ENCODE data around the gene PSMC5. TPM values are rescaled to one million over a fixed set of nuclear protein-coding genes. Genes with fewer than 3 reads are reported as not detected.
"Not testable (repeated sequence)": the region's sequence is repeated elsewhere in the genome, so short reads cannot be mapped to it uniquely, and the experiment has no call there.

Gene PSMC5
- polyA plus RNA-seq, 5 donors = 130 to 146 (median 142) TPM

- no peak for DNase-seq
Measured at GRCh38 chr17:63837480-63837879, 10.2 kb downstream of the PSMC5 start.

- no peak for DNase-seq
Measured at GRCh38 chr17:63837962-63838600, 10.8 kb downstream of the PSMC5 start.

GRCh38 chr17:63838631-63839171, 11.5 kb downstream of the PSMC5 start:
- DNase-seq = peak; percentile 81 to 87

GRCh38 chr17:63840591-63841349, 13.5 kb downstream of the PSMC5 start:
- DNase-seq = no peak

GRCh38 chr17:63841350-63842172, 14.3 kb downstream of the PSMC5 start:
- peak; percentile 70 to 77 for DNase-seq

GRCh38 chr17:63842173-63842539, 14.9 kb downstream of the PSMC5 start:
- DNase-seq = peak in 1 of 2 donors; percentile 52

GRCh38 chr17:63842540-63843386, 15.5 kb downstream of the PSMC5 start, which contains the start of gene SMARCD2:
Gene SMARCD2, minus strand, starts transcription at chr17:63842685. Its CDS starts 11 bp downstream, at chr17:63842674.
- peak; percentile 98 to 99 for DNase-seq

- peak; percentile 86 to 90 for DNase-seq
Measured at GRCh38 chr17:63843387-63843888, 16.2 kb downstream of the PSMC5 start.

- DNase-seq = peak in 1 of 2 donors; percentile 45
Measured at GRCh38 chr17:63843910-63844677, 16.9 kb downstream of the PSMC5 start.

GRCh38 chr17:63845509-63845908, 18.3 kb downstream of the PSMC5 start:
- no peak for DNase-seq

- DNase-seq = no peak
Measured at GRCh38 chr17:63847525-63848249, 20.5 kb downstream of the PSMC5 start.

- peak; percentile 84 to 86 for DNase-seq
Measured at GRCh38 chr17:63848834-63849689, 21.8 kb downstream of the PSMC5 start.

- no peak for DNase-seq
Measured at GRCh38 chr17:63850401-63850800, 23.2 kb downstream of the PSMC5 start.

- DNase-seq = no peak
Measured at GRCh38 chr17:63853260-63853659, 26.0 kb downstream of the PSMC5 start.

- DNase-seq = no peak
Measured at GRCh38 chr17:63854709-63855108, 27.5 kb downstream of the PSMC5 start.

- DNase-seq = no peak
Measured at GRCh38 chr17:63855185-63855584, 28.0 kb downstream of the PSMC5 start.

- not testable (repeated sequence) for DNase-seq
Measured at GRCh38 chr17:63856425-63856824, 29.2 kb downstream of the PSMC5 start.

GRCh38 chr17:63859257-63859656, 32.0 kb downstream of the PSMC5 start:
- no peak for DNase-seq

Measured in right lung (tissue), 5 donors.